22Rv1 (cell line): Measurements from ENCODE around the gene NLRC5.

Source experiments
- ZFX ChIP-seq: fragments of 450-650 bp; IDR thresholded peaks from 2 replicates; pipeline ENCODE4 v1.6.1; 2017; ENCODE audit warnings: antibody characterized with exemption, borderline replicate concordance
- TF ChIP-seq, protein P1 (sequence below): fragments of 450-650 bp; IDR thresholded peaks from 2 replicates; pipeline ENCODE4 v1.5.1; 2017; ENCODE audit warnings: mild to moderate bottlenecking

DNA sequence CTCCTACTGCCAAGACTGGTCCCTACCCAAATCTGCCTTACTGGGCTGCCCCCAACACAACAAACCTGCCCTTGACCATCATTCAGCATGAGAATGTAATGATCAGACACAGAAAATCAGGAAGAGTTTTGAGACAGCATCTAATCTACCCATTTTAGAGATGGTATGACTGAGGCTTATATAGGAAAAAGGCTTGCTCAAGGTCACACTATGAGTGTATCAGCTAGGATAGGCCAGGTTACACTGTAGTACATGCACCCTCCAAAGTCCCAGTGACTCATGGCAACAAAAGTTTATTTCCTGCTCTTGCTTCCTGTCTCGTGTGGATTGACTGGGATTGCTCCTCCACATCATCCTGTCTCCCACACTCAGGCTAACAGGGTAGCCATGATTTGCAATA, 27.9 kb downstream of the NLRC5 start:
- TF ChIP-seq, protein P1, sequence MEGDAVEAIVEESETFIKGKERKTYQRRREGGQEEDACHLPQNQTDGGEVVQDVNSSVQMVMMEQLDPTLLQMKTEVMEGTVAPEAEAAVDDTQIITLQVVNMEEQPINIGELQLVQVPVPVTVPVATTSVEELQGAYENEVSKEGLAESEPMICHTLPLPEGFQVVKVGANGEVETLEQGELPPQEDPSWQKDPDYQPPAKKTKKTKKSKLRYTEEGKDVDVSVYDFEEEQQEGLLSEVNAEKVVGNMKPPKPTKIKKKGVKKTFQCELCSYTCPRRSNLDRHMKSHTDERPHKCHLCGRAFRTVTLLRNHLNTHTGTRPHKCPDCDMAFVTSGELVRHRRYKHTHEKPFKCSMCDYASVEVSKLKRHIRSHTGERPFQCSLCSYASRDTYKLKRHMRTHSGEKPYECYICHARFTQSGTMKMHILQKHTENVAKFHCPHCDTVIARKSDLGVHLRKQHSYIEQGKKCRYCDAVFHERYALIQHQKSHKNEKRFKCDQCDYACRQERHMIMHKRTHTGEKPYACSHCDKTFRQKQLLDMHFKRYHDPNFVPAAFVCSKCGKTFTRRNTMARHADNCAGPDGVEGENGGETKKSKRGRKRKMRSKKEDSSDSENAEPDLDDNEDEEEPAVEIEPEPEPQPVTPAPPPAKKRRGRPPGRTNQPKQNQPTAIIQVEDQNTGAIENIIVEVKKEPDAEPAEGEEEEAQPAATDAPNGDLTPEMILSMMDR: no peak
- no peak for TF ChIP-seq ZFX
